ENCODE results near the gene MBP. TPM values are rescaled to one million over a fixed set of nuclear protein-coding genes. Genes with fewer than 3 reads are reported as not detected.
A peak's percentile ranks its signal among the peaks of the same experiment; 100 is the strongest.

The MBP gene
- polyA plus RNA-seq (2013, experiment 1 of 2) = 5.9 TPM
- 6.3 TPM for polyA plus RNA-seq (2013, experiment 2 of 2)

DNA sequence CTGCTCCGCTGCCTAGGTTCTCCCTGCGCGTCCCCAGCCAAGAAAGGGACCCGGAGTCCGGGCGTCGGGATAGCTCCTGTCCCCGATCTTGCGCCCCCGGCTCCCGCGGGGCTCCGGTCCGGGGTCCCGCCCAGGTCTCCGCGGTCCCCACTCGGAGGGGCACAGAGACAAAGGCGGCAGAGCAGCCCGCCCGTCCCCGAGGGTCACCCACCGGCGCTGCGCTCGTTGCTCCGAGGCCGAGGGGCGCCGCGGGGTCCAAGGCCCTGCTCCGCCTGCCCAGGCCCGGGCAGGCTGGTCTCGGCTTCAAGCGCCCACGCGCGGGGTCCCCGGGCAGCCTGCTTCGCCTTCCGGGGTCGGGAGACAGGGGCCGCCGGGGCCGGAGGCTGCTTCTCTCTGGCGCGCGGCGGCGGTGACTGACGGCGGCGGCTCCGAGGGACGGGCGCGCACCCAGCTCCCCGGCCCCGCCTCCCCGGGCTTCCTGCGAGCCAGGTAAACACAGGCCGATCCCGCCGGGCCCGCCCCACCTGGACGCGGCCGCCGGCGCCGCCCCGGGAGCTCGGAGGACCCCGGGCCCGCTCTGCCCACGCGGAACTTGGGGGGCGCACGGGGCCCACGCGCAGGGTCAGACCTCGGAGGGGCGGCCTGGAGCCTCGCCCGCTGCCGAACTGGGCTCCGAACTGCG, at the start of gene MBP:
TSS of gene MBP (minus strand) at position 415 of the 682 bp plus-strand sequence. CDS start 27,522 bp downstream, outside the sequence.
- H3K56ac ChIP-seq (ENCODE audit: low read length) = peak within 1 kb of the TSS; percentile 84
- H3K9ac ChIP-seq (ENCODE audit: low read length) = peak within 1 kb of the TSS; percentile 75
- H4K5ac ChIP-seq (ENCODE audit: low read length) = no peak within 1 kb of the TSS
- peak within 1 kb of the TSS; percentile 51 for H3K4me3 ChIP-seq (ENCODE audit: low read length)
- peak; percentile 74 for DNase-seq
- H2BK120ac ChIP-seq (ENCODE audit: low read depth, low read length) = no peak within 1 kb of the TSS
- peak within 1 kb of the TSS; percentile 18 for H3K4ac ChIP-seq (ENCODE audit: low read depth, low read length)
- H3K23ac ChIP-seq (ENCODE audit: low read length) = peak within 1 kb of the TSS; percentile 45
- no peaks in the 10 kb centered on the region for H3K27me3 ChIP-seq (ENCODE audit: insufficient read depth, low read length, poor library complexity)
- H2AK5ac ChIP-seq (ENCODE audit: low read length) = no peak within 1 kb of the TSS
- no peak within 1 kb of the TSS for H3K27ac ChIP-seq (ENCODE audit: low read depth, low read length)
- H3K79me2 ChIP-seq (ENCODE audit: control insufficient read depth, insufficient read depth, low read length) = no peaks in the 10 kb centered on the region
- H2BK15ac ChIP-seq (replicated peaks; ENCODE audit: low read depth) = no peak within 1 kb of the TSS
- H3K79me1 ChIP-seq (ENCODE audit: low read length) = no peaks in the 10 kb centered on the region
- H3K18ac ChIP-seq (ENCODE audit: low read length) = peak within 1 kb of the TSS; percentile 89
- no peaks in the 10 kb centered on the region for H3K4me1 ChIP-seq (ENCODE audit: control insufficient read depth, low read depth, low read length)
- no peak within 1 kb of the TSS for H2BK5ac ChIP-seq (ENCODE audit: low read length)
- H3K4me2 ChIP-seq (ENCODE audit: low read length) = peak within 1 kb of the TSS; percentile 88
- H4K8ac ChIP-seq (ENCODE audit: low read depth, low read length) = no peak within 1 kb of the TSS
- no peaks in the 10 kb centered on the region for H3K36me3 ChIP-seq (ENCODE audit: control insufficient read depth, insufficient read depth, low read length)
- WGBS (ENCODE audit: extremely low coverage, insufficient coverage, low lambda C conversion rate) = no CpG with 5 or more reads among the region's 88 CpGs

DNA sequence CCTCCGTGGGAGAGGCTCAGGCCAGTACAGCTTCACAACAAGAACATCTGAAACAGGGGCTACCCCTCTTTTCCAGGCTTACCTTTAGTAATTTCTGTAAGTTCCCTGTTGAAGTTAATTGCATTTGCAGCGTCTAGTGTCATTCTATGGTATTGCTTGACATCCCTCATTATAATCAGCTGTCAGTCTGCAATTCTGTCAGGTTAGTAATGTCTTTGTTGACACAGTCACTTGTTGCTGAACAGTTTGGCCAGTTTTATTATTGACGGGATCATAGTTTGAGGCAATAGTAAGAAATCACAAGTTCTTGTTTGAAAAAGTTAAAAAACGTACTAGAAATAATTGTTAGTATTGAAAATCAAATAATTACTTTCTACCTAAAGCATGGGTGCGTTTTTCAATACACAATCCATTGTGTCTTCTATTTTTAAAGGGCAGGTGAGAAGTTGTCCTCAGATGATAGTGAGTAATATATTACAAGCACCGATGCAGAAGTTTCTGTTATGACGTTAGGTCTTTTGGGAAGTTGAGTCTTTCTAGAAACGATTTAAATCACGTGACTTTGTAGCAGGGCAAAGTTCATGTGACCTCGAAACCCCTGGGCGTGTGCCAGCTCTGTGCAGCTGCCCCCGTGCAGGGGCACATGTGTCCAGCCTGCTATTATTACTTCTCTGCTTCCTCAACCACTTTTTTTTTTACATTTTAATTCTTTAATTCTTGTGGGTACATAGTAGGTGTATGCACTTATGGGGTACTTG, 49.5 kb upstream of the MBP start:
- no peak overlapping the region for H3K4ac ChIP-seq (ENCODE audit: low read depth, low read length)
- WGBS (ENCODE audit: extremely low coverage, insufficient coverage, low lambda C conversion rate) = no CpG with 5 or more reads among the region's 12 CpGs

DNA sequence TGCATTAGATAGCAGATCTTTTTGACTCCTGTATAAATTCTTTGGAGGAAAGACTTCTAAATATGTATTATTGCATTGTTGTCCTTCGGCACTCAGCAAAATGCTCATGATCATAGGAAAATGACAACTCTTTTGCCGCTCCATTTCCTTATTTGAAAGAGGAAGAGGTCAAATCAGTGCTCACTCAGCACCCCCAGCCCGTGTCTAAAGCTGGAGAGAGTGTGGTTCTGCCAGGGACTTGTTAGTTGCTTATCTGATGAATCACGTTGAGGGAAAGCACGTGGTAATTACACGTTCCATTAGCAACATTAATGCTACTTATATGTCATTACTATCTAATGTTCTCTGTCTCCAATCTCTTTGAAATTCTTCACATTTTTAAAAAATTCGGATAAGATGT, 46.0 kb upstream of the MBP start:
- H3K9ac ChIP-seq (ENCODE audit: low read length) = no peak overlapping the region
- DNase-seq = no peak
- no peaks in the 10 kb centered on the region for H3K4me1 ChIP-seq (ENCODE audit: control insufficient read depth, low read depth, low read length)
- no peak overlapping the region for H4K8ac ChIP-seq (ENCODE audit: low read depth, low read length)
- H3K18ac ChIP-seq (ENCODE audit: low read length) = no peak overlapping the region
- no peak overlapping the region for H4K5ac ChIP-seq (ENCODE audit: low read length)
- H3K4me3 ChIP-seq (ENCODE audit: low read length) = no peak overlapping the region
- no peak overlapping the region for H2BK15ac ChIP-seq (replicated peaks; ENCODE audit: low read depth)
- no peak overlapping the region for H3K27ac ChIP-seq (ENCODE audit: low read depth, low read length)
- no peak overlapping the region for H3K23ac ChIP-seq (ENCODE audit: low read length)
- H3K36me3 ChIP-seq (ENCODE audit: control insufficient read depth, insufficient read depth, low read length) = no peaks in the 10 kb centered on the region
- WGBS (ENCODE audit: extremely low coverage, insufficient coverage, low lambda C conversion rate) = no CpG with 5 or more reads among the region's 7 CpGs
- H2AK5ac ChIP-seq (ENCODE audit: low read length) = no peak overlapping the region
- no peak overlapping the region for H3K4me2 ChIP-seq (ENCODE audit: low read length)
- H3K27me3 ChIP-seq (ENCODE audit: insufficient read depth, low read length, poor library complexity) = no peaks in the 10 kb centered on the region
- no peak overlapping the region for H2BK5ac ChIP-seq (ENCODE audit: low read length)
- no peaks in the 10 kb centered on the region for H3K79me2 ChIP-seq (ENCODE audit: control insufficient read depth, insufficient read depth, low read length)
- H3K56ac ChIP-seq (ENCODE audit: low read length) = no peak overlapping the region
- H2BK120ac ChIP-seq (ENCODE audit: low read depth, low read length) = no peak overlapping the region
- H3K79me1 ChIP-seq (ENCODE audit: low read length) = no peaks in the 10 kb centered on the region
- H3K4ac ChIP-seq (ENCODE audit: low read depth, low read length) = no peak overlapping the region

More for the DNA sequence above, 49.5 kb upstream of the MBP start:
- no peak overlapping the region for H4K5ac ChIP-seq (ENCODE audit: low read length)
- H4K8ac ChIP-seq (ENCODE audit: low read depth, low read length) = no peak overlapping the region
- no peak overlapping the region for H3K18ac ChIP-seq (ENCODE audit: low read length)
- H3K79me2 ChIP-seq (ENCODE audit: control insufficient read depth, insufficient read depth, low read length) = no peaks in the 10 kb centered on the region
- no peak overlapping the region for H3K27ac ChIP-seq (ENCODE audit: low read depth, low read length)
- H3K27me3 ChIP-seq (ENCODE audit: insufficient read depth, low read length, poor library complexity) = no peaks in the 10 kb centered on the region
- no peak overlapping the region for H2AK5ac ChIP-seq (ENCODE audit: low read length)
- no peaks in the 10 kb centered on the region for H3K4me1 ChIP-seq (ENCODE audit: control insufficient read depth, low read depth, low read length)
- no peak for DNase-seq
- H3K4me2 ChIP-seq (ENCODE audit: low read length) = no peak overlapping the region
- no peak overlapping the region for H3K56ac ChIP-seq (ENCODE audit: low read length)
- H3K9ac ChIP-seq (ENCODE audit: low read length) = no peak overlapping the region
- H3K4me3 ChIP-seq (ENCODE audit: low read length) = no peak overlapping the region
- no peak overlapping the region for H2BK120ac ChIP-seq (ENCODE audit: low read depth, low read length)
- H2BK15ac ChIP-seq (replicated peaks; ENCODE audit: low read depth) = no peak overlapping the region
- no peaks in the 10 kb centered on the region for H3K36me3 ChIP-seq (ENCODE audit: control insufficient read depth, insufficient read depth, low read length)
- H2BK5ac ChIP-seq (ENCODE audit: low read length) = no peak overlapping the region
- no peak overlapping the region for H3K23ac ChIP-seq (ENCODE audit: low read length)
- H3K79me1 ChIP-seq (ENCODE audit: low read length) = no peaks in the 10 kb centered on the region

DNA sequence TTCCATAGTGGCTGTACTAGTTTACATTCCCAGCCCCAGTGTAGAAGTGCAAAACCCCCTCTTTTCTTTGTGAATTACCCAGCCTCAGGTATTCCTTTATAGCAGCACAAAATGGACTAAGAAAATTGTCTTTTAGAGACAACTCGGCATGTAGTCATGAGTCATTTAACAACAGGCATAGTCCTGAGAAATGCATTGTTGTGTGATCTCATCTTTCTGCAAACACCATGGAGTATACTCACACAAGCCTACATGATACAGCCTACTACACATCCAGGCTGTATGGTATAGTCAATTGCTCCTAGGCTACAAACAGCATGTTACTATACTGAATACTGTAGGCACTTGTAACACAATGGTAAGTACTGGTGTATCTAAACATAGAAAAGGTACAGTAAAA, 44.4 kb upstream of the MBP start:
- no CpG with 5 or more reads among the region's 1 CpG for WGBS (ENCODE audit: extremely low coverage, insufficient coverage, low lambda C conversion rate)
- Histone ChIP-seq H3K79me2 (ENCODE audit: control insufficient read depth, insufficient read depth, low read length) (no peaks in the 10 kb centered on the region), H3K27me3 (ENCODE audit: insufficient read depth, low read length, poor library complexity) (no peaks in the 10 kb centered on the region), H4K8ac (ENCODE audit: low read depth, low read length) (no peak overlapping the region), H3K56ac (ENCODE audit: low read length) (no peak overlapping the region), H4K5ac (ENCODE audit: low read length) (no peak overlapping the region), H3K79me1 (ENCODE audit: low read length) (no peaks in the 10 kb centered on the region), H3K36me3 (ENCODE audit: control insufficient read depth, insufficient read depth, low read length) (no peaks in the 10 kb centered on the region), H3K4ac (ENCODE audit: low read depth, low read length) (no peak overlapping the region), H2BK15ac (replicated peaks; ENCODE audit: low read depth) (no peak overlapping the region), H3K4me1 (ENCODE audit: control insufficient read depth, low read depth, low read length) (no peaks in the 10 kb centered on the region), H3K9ac (ENCODE audit: low read length) (no peak overlapping the region), H3K23ac (ENCODE audit: low read length) (no peak overlapping the region), H3K4me2 (ENCODE audit: low read length) (no peak overlapping the region), H3K4me3 (ENCODE audit: low read length) (no peak overlapping the region), H2BK120ac (ENCODE audit: low read depth, low read length) (no peak overlapping the region), H2AK5ac (ENCODE audit: low read length) (no peak overlapping the region), H2BK5ac (ENCODE audit: low read length) (no peak overlapping the region), H3K18ac (ENCODE audit: low read length) (no peak overlapping the region), H3K27ac (ENCODE audit: low read depth, low read length) (no peak overlapping the region)
- DNase-seq = no peak

DNA sequence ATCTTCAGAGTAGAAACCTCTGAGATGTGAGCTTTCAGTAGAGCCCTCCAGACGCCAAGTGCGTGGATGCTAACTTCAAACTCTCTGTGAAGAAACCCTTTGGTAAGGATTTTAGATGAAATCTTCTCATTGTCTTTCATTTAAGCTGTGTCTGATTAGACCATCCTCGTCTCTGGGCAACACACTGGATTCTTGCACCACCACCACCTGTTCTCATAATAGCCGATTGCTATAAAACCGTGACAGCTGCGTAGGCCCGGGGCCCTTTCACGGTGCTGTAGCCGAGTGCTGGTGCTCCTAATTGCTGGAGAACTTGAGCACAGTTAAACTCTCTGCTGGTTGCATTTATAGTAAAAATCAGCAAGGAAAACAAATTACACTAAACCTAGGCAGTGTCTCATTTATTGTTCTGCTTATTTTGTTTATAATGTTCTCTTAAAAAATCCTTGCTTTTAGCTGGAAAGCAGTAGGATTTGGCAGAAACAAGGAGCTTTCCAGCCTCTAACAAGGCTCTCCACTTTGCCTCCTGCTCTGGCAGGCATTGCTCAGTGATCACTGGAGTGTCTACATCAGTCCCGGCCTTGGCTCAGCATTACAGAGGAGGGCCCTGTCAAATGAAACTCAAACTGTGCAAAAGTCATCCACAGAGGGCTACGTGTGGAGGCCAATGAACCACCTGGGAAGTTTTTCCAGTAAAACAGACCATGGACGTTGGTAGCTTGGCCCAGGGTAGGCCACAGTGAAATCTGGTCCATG, 40.9 kb upstream of the MBP start:
- H3K4me2 ChIP-seq (ENCODE audit: low read length) = no peak overlapping the region
- no peak overlapping the region for H3K4ac ChIP-seq (ENCODE audit: low read depth, low read length)
- H2AK5ac ChIP-seq (ENCODE audit: low read length) = no peak overlapping the region
- no peak overlapping the region for H3K23ac ChIP-seq (ENCODE audit: low read length)
- no peak overlapping the region for H3K56ac ChIP-seq (ENCODE audit: low read length)
- no peak overlapping the region for H3K9ac ChIP-seq (ENCODE audit: low read length)
- WGBS (ENCODE audit: extremely low coverage, insufficient coverage, low lambda C conversion rate) = no CpG with 5 or more reads among the region's 12 CpGs
- H3K79me2 ChIP-seq (ENCODE audit: control insufficient read depth, insufficient read depth, low read length) = no peaks in the 10 kb centered on the region
- no peak overlapping the region for H2BK15ac ChIP-seq (replicated peaks; ENCODE audit: low read depth)
- no peak for DNase-seq
- no peak overlapping the region for H2BK5ac ChIP-seq (ENCODE audit: low read length)
- H3K36me3 ChIP-seq (ENCODE audit: control insufficient read depth, insufficient read depth, low read length) = no peaks in the 10 kb centered on the region
- H3K4me3 ChIP-seq (ENCODE audit: low read length) = no peak overlapping the region
- peaks cover 2% of the 10 kb centered on the region for H3K4me1 ChIP-seq (ENCODE audit: control insufficient read depth, low read depth, low read length)
- H4K8ac ChIP-seq (ENCODE audit: low read depth, low read length) = no peak overlapping the region
- H3K27me3 ChIP-seq (ENCODE audit: insufficient read depth, low read length, poor library complexity) = no peaks in the 10 kb centered on the region
- no peak overlapping the region for H3K18ac ChIP-seq (ENCODE audit: low read length)
- no peaks in the 10 kb centered on the region for H3K79me1 ChIP-seq (ENCODE audit: low read length)
- H3K27ac ChIP-seq (ENCODE audit: low read depth, low read length) = no peak overlapping the region
- H4K5ac ChIP-seq (ENCODE audit: low read length) = no peak overlapping the region
- no peak overlapping the region for H2BK120ac ChIP-seq (ENCODE audit: low read depth, low read length)

Measured in mesendoderm (in vitro differentiated cells).